GM12874 (cell line): ENCODE results near the gene NANP.

Source experiments
- CTCF ChIP-seq: IDR thresholded peaks from 2 replicates; pipeline ENCODE4 v1.5.1; 2011; ENCODE audit warnings: low read depth, mild to moderate bottlenecking, control low read depth, low read length, moderate library complexity; ENCODE audit not compliant: insufficient read depth

Gene NANP

DNA sequence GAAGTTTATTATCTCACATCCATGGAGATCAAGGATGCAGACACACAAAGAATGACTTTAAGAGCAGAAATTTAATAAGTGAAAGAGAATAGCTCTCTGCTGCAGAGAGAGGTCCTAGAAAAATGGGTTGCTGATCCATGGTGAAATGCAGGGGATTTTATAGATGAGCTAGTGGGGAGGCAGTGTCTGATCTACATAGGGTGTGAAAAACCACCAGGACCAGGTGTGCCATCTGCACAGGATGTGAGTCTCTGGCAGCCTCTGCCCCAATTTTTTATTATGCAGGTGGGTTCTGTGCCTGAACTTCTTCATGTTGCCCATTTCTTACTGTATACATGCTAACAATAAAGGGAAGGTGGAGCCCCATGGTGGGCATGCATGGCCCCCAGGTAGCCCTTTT is 19.9 kb upstream of the NANP start:
- no peak for TF ChIP-seq CTCF

DNA sequence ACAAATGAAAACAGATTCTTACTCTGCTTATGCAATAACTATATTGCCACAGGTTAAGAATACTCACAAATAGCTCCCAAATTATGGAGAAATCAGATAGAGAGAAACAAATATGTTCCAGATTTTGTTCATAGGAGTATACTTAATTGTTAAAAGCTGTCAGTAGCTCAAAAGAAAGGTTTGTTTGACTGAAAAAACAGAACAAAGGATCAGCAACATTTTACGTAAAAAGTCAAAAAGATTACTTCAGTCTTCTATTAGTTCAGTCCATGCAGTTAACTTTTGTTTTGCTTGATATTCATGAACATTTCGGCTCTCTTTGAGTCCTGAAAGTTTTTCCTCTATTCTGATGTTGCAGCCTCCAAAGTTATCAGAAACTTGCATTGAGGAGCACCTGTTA is 13.4 kb upstream of the NANP start:
- no peak for TF ChIP-seq CTCF

DNA sequence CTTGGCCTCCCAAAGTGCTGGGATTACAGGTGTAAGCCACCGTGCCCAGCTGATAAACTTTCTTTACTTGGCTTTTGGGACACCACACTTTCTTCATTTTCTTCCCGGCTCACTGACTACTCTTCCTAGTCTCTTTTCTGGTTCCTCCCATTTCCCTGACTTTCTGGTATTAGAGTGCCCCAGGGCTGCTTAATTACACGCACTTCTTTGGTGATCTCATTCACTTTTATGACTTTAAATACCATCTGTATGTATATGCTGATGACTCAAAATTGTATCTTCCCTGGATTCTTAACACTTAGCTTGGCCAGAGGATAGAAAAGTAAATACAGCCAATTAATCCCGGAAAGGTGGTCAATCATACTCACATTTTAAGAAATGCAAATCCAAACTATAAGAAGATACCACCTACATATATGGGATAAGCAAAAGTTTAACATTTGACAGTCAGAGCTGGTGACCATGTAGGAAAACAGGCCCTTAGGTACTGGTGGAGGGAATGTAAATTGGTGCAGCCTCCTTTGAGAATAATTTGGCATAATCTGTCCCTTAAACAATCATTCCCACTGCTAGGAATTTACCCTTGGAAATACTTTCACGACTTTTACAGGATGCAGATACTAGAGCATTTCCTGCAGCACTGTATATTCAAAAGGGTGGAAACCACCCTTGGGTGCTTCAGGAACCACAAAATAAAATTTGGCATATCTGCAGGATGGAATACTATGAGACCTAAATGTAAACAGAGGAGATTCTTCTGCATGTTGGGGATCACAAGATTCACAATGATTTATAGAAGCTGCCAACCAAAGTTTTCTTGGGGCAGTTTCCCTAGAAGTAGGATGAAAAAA is 9.4 kb upstream of the NANP start:
- no peak for TF ChIP-seq CTCF

GRCh38 chr20:25629816-25630499 is 6.1 kb upstream of the NANP start:
- TF ChIP-seq CTCF = no peak

DNA sequence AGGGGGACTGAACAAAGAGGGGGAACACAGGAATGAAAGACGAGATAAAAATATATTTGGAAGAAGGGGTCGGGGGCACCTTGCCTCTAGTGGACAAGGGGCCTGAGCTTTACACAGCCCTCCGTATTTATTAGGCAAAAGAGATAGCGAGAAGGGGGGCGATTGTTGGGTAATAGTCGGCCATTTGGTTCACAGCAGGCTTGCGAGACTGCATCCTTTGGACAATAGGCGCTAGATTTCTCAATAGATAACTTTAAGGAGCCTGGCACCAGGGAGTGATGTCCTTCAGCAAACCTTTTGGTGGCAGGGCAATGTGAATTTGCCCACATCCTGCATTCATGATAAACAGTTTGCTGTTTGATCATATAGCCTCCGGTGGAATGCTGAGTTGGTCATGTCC is 3.0 kb upstream of the NANP start:
- TF ChIP-seq CTCF = no peak

- no peak for TF ChIP-seq CTCF
These were observed 706 bp upstream of the NANP start for GRCh38 chr20:25624500-25624939.

DNA sequence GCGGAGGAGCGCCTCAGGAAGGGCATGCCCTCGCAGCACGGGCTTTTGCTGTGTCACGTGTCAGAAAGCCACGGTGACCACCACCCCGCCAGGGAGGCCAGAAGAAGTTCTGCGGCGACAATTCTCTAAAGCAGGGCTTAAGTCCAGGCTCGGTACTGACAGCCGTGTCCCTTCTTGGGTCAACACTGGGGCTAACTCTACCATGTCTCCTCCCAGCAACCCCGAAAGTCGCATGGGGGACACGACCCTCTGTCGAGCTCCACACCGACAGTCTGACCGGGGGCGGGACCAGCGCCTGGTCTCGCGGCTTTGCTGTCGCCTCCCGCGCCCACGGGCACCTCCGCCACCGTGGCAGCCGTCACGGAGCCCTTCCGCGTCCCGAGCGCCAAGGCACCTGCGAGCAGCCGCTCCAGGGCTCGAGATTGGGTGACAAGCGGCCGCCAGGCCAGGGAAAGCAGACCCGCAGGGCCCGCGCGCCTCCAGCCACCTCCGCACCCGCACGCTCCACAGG is 534 bp downstream of the NANP start:
- TF ChIP-seq CTCF = no peak
